VCaP (cell line): ENCODE results near the gene TSC22D2.
A peak's percentile ranks its signal among the peaks of the same experiment; 100 is the strongest.

ENCODE experiments used
- H3K27ac ChIP-seq: fragments of 450-650 bp; 2 replicates; pipeline ENCODE4 v1.5.1; 2017
- TF ChIP-seq, protein P1 (sequence below): fragments of 450-650 bp; conservative IDR thresholded peaks from 2 replicates; pipeline ENCODE4 v1.5.1; 2017; ENCODE audit warnings: mild to moderate bottlenecking, moderate library complexity

Gene TSC22D2

DNA sequence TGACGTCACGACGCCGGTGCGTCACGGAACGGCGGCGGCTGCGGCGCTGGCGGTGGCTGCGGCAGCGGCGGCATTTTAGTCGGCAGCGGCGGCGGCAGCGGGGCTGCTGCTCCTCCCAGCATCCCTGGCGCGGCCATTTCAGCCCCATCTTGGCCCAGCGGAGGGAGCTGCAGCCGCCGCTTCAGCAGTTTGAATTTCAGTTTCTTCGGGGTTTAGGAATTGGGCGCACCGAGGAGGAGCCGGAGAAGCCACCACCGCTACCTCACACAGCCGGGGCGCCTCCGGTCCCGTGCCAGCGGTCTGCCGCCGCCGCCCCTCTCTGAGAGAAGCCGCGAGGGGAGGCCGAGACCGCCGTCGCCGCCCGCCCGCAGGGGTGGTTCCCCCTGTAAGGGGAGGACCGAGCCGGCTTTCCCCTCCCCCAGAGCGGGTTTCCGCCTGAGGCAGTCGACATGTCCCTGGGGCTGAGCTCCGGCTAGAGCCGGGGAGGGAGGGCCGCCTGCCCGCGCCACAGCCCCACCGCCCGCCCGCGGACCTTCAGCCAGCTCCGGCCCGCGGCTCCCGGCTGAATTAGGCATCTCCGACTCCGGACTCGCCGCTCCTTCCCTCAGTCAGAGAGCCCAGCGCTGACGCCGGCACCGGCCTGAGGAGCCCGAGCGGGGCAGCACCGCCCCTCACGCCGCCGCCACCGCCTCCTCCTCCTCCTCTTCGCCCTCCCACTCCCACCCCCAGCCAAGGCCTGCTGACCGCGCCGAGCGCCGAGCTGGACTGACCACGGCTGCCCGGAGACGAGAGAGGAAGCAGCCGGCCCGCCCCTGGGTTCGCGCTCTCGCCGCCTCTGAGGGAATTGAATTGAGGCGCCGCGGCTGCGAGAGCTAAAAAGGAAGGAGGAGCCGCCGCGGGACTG, at the start of gene TSC22D2:
Gene TSC22D2 (plus strand): TSS at position 78 of the 904 bp plus-strand sequence. CDS start 1,053 bp downstream, outside the sequence.
- TF ChIP-seq, protein P1, sequence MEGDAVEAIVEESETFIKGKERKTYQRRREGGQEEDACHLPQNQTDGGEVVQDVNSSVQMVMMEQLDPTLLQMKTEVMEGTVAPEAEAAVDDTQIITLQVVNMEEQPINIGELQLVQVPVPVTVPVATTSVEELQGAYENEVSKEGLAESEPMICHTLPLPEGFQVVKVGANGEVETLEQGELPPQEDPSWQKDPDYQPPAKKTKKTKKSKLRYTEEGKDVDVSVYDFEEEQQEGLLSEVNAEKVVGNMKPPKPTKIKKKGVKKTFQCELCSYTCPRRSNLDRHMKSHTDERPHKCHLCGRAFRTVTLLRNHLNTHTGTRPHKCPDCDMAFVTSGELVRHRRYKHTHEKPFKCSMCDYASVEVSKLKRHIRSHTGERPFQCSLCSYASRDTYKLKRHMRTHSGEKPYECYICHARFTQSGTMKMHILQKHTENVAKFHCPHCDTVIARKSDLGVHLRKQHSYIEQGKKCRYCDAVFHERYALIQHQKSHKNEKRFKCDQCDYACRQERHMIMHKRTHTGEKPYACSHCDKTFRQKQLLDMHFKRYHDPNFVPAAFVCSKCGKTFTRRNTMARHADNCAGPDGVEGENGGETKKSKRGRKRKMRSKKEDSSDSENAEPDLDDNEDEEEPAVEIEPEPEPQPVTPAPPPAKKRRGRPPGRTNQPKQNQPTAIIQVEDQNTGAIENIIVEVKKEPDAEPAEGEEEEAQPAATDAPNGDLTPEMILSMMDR: no peak
- H3K27ac ChIP-seq: peak within 1 kb of the TSS; percentile 96

DNA sequence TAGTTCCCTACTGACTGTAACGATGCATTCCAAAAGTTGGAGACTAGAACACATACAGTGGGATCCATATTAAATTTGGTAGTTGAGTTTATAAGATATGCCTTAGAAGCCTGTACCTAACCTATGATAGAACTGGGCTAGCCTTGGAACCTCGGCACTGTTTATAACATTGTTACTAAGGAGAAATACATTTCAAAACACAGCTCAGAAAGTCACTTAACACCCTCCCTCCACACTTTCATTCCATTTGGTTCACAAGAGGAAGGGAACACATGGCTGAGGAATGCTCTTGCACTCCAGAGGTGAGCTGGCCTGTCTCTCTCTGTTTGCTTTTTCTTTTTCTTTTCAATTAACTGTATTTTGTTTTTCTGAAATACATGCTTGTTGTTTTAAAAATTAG, 48.7 kb upstream of the TSC22D2 start:
- TF ChIP-seq, protein P1: no peak
- no peak overlapping the region for H3K27ac ChIP-seq

DNA sequence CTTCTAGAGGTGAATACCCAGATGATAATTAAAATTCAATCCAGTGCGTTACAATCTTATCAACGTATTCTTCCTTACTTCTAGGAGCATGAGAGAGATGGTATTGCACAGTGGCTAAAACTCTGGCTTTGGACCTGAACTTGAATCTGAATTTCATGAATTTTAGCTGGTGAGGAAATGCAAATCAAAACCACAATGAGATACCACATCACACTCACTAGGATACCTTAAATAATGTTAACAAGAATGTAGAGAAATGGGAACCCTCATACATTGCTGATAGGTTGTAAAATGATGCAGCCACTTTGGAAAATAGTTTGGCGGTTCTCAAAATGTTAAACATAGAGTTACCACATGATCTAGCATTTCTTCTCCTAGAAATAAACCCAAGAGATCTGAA, 47.1 kb upstream of the TSC22D2 start:
- TF ChIP-seq, protein P1: no peak
- no peak overlapping the region for H3K27ac ChIP-seq

DNA sequence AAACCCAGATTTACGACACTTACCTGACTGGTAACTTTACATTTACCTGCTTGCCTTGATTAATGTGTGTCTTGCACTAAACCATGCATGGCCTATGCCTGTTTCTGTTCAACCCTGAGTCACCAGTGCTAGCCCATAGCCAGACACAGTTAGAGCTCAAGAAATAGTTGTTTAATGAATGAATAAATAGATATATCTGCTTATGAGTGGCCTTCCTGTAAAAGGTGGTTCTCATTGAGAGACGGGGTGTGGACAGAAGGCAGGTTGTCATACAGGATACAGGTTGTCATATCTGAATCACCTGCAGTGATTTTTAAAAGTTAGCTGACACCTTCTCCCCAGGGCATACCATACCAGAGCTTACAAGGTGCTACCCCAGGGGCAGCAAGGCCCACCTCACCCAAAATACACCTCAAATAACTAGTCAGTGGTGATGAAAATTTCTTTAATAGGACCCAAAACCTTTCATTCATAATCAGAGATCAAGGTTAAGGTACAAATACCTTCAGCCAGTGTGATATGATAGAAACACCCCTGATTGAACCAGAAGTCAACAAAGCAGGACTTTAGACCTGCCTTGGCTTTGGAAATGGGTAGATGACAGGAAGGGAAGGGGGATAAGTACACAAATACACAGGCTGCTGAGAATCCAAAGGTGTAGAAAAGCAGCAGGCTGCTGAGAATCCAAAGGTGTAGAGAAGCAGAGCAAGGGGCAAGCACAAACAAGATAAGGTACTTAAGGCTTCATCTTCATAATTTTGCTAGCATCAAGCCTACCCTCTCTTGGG, 45.4 kb upstream of the TSC22D2 start:
- TF ChIP-seq, protein P1: no peak
- no peak overlapping the region for H3K27ac ChIP-seq

DNA sequence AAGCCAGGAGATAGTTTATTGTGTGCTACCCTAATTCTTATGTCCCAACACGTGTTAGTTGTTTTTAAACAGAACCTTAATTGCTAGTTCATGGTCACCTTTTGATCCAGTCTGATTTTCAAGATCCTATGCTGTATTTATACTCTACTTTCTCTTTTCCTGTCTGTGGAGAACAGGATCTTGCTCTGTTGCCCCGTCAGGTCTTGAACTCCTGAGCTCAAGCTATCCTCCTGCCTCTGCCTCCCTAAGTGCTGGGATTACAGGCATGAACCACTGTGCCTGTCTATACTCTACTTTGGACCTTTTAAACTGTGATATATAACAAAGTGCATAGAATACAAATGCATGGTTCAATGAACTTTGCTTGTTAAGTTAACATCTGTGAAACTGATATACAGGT, 44.7 kb upstream of the TSC22D2 start:
- no peak overlapping the region for H3K27ac ChIP-seq
- TF ChIP-seq, protein P1: no peak

DNA sequence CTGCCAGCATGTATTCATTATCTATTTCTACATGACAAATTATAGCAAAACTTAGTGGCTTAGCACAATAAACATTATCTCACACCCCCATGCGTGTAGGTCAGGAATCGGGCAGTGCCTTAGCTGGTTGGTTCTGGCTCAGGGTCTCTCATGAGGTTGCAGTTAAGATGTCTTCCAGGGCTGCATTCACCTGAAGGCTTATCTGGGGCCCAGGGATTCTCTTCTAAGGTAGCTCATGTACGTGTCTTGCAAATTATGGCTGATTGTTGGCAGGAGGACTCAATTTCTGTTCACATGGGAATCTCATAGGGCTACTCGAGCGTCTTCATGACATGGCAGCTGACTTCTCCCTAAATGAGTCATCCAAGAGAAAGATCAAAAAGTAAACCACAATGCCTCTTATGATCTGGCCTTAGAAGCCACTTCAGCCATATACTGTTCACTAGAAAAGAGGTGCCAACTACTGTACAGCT, 42.9 kb upstream of the TSC22D2 start:
- no peak overlapping the region for H3K27ac ChIP-seq
- TF ChIP-seq, protein P1: no peak

DNA sequence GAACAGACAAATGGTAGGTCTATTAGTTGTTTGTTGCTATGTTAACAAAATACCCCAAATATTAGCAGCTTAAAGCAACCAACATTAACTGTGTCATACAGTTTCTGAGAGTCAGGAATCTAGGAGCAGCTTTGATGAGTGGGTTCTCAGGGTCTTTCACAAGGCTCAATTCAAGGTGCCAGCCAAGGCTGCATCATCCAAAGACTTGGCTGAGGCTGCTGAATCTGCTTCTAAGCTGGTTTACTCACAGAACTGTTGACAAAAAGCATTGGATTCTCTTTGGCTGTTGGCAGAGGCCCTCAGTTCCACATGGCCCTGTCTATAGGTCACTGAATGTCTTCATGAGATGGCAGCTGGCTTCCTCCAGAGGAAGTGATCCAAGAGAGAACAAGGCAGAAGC, 40.3 kb upstream of the TSC22D2 start:
- no peak overlapping the region for H3K27ac ChIP-seq
- TF ChIP-seq, protein P1: no peak
